ENCODE data around the gene SLC6A19. TPM values are rescaled to one million over a fixed set of nuclear protein-coding genes. Genes with fewer than 3 reads are reported as not detected.

SLC6A19 gene
- total RNA-seq, 1 experiment from 2014 or later: not detected

- TF ChIP-seq EZH2 (IDR thresholded peaks at IDR 0.05; ENCODE audit: borderline replicate concordance, low read depth, low read length, poor library complexity, severe bottlenecking): no peak
- TF ChIP-seq CTCF (conservative IDR thresholded peaks at IDR 0.05; ENCODE audit: low read depth, low read length): no peak
- Histone ChIP-seq H3K4me3 (ENCODE audit: low read depth, low read length, poor library complexity, severe bottlenecking) (no peak overlapping the region), H3K36me3 (ENCODE audit: insufficient read depth, low read length, poor library complexity, severe bottlenecking) (no peaks in the 10 kb centered on the region), H3K27me3 (replicated peaks; ENCODE audit: insufficient read depth, low read depth, low read length, poor library complexity) (no peaks in the 10 kb centered on the region), H3K4me1 (ENCODE audit: insufficient read depth, low read length, poor library complexity, severe bottlenecking) (no peaks in the 10 kb centered on the region), H3K27ac (ENCODE audit: low read depth, low read length, poor library complexity, severe bottlenecking) (no peak overlapping the region), H3K9me3 (ENCODE audit: low read depth, low read length, poor library complexity, severe bottlenecking) (no peaks in the 10 kb centered on the region)
- CTCF ChIA-PET: no interaction called here
- POLR2A ChIA-PET (ENCODE audit: low non-redundant PET): interaction anchor here (0.6 kb wide), 1 partner anchor 8 kb away, joined by 3 read pairs; no protein-coding TSS in a partner anchor
- BruUV-seq (replicated peaks): no TSS peak
- intact Hi-C loops (cut with micrococcal nuclease; ENCODE audit: unreplicated experiment): no loop called here
- DNase-seq (ENCODE audit: low spot score): no peak
Measured at GRCh38 chr5:1255081-1255561, 53.7 kb downstream of the SLC6A19 start.

GRCh38 chr5:1256776-1257175, 55.4 kb downstream of the SLC6A19 start:
- no peak for DNase-seq (ENCODE audit: low spot score)
- no TSS peak for BruUV-seq (replicated peaks)
- Histone ChIP-seq H3K36me3 (ENCODE audit: insufficient read depth, low read length, poor library complexity, severe bottlenecking) (no peaks in the 10 kb centered on the region), H3K27me3 (replicated peaks; ENCODE audit: insufficient read depth, low read depth, low read length, poor library complexity) (no peaks in the 10 kb centered on the region), H3K9me3 (ENCODE audit: low read depth, low read length, poor library complexity, severe bottlenecking) (no peaks in the 10 kb centered on the region), H3K4me1 (ENCODE audit: insufficient read depth, low read length, poor library complexity, severe bottlenecking) (no peaks in the 10 kb centered on the region), H3K4me3 (ENCODE audit: low read depth, low read length, poor library complexity, severe bottlenecking) (no peak overlapping the region), H3K27ac (ENCODE audit: low read depth, low read length, poor library complexity, severe bottlenecking) (no peak overlapping the region)
- POLR2A ChIA-PET (ENCODE audit: low non-redundant PET): no interaction called here
- CTCF ChIA-PET: no interaction called here
- TF ChIP-seq EZH2 (IDR thresholded peaks at IDR 0.05; ENCODE audit: borderline replicate concordance, low read depth, low read length, poor library complexity, severe bottlenecking) (no peak), CTCF (conservative IDR thresholded peaks at IDR 0.05; ENCODE audit: low read depth, low read length) (no peak)
- intact Hi-C loops (cut with micrococcal nuclease; ENCODE audit: unreplicated experiment): no loop called here

DNA sequence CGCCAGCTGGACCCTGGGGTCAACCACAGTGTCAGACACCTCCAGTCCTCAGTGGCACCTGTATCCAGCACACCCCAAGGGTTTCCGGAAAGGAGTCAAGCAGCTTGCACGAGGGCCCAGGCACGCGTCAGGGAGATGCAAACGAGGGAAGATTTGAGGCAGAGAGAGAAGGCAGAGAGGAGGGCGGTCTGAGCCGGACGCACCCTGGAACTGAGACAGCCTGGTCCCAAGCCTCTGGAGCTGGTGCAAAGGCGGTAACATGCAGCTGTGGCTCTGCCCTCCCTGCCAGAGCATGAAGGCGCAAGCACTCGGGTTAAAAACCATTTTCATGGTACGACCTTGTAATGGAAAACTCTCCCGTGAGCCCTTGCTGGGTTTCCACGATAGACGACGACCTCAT, 56.0 kb downstream of the SLC6A19 start:
- intact Hi-C loops (cut with micrococcal nuclease; ENCODE audit: unreplicated experiment): no loop called here
- Histone ChIP-seq H3K9me3 (ENCODE audit: low read depth, low read length, poor library complexity, severe bottlenecking) (peaks cover 1% of the 10 kb centered on the region), H3K27me3 (replicated peaks; ENCODE audit: insufficient read depth, low read depth, low read length, poor library complexity) (no peaks in the 10 kb centered on the region), H3K27ac (ENCODE audit: low read depth, low read length, poor library complexity, severe bottlenecking) (no peak overlapping the region), H3K4me1 (ENCODE audit: insufficient read depth, low read length, poor library complexity, severe bottlenecking) (no peaks in the 10 kb centered on the region), H3K36me3 (ENCODE audit: insufficient read depth, low read length, poor library complexity, severe bottlenecking) (no peaks in the 10 kb centered on the region), H3K4me3 (ENCODE audit: low read depth, low read length, poor library complexity, severe bottlenecking) (no peak overlapping the region)
- POLR2A ChIA-PET (ENCODE audit: low non-redundant PET): no interaction called here
- no TSS peak for BruUV-seq (replicated peaks)
- TF ChIP-seq CTCF (conservative IDR thresholded peaks at IDR 0.05; ENCODE audit: low read depth, low read length) (no peak), EZH2 (IDR thresholded peaks at IDR 0.05; ENCODE audit: borderline replicate concordance, low read depth, low read length, poor library complexity, severe bottlenecking) (no peak)
- CTCF ChIA-PET: interaction anchor here (0.5 kb wide), 1 partner anchor 350 kb away, joined by 3 read pairs; no protein-coding TSS in a partner anchor
- DNase-seq (ENCODE audit: low spot score): no peak

All from A673 (cell line).